Fibroblast of lung (primary cell): Measurements from ENCODE around the gene PPARGC1A. TPM values are rescaled to one million over a fixed set of nuclear protein-coding genes. Genes with fewer than 3 reads are reported as not detected.

Experiments
- DNase-seq, 2 donors: peaks; one replicate each; pipeline versions ENCODE4 v3.0.0 to v3.0.0-alpha.2; 2010; ENCODE audit warnings: low read depth in 2 of 2
- H2AFZ ChIP-seq: 2 replicates; pipeline ENCODE4 v1.5.1; 2012; ENCODE audit warnings: low read length, control low read depth, inconsistent platforms
- H3K27ac ChIP-seq: 2 replicates; pipeline ENCODE4 v1.5.1; 2011; ENCODE audit warnings: low read length, control low read depth; ENCODE audit not compliant: insufficient read depth
- H3K27me3 ChIP-seq: 2 replicates; pipeline ENCODE4 v1.5.1; 2011; ENCODE audit warnings: mild to moderate bottlenecking, low read length; ENCODE audit not compliant: control insufficient read depth, insufficient read depth
- H3K36me3 ChIP-seq: 2 replicates; pipeline ENCODE4 v1.5.1; 2011; ENCODE audit warnings: low read length; ENCODE audit not compliant: control insufficient read depth, insufficient read depth
- H3K4me1 ChIP-seq: 2 replicates; pipeline ENCODE4 v1.5.1; 2011; ENCODE audit warnings: low read length; ENCODE audit not compliant: control insufficient read depth, insufficient read depth; ENCODE audit errors: extremely low read depth
- H3K4me2 ChIP-seq: 2 replicates; pipeline ENCODE4 v1.5.1; 2011; ENCODE audit warnings: low read length, control low read depth; ENCODE audit not compliant: insufficient read depth; ENCODE audit errors: extremely low read depth
- H3K4me3 ChIP-seq, 4 experiments: fragments of 200-600 bp in 1 of 4; sonication (generic) in 1 of 4; replicated peaks in 1 of 4; 2 replicates each; pipeline ENCODE4 v1.5.1; 2011 to 2016; ENCODE audit warnings: low read length in 4 of 4, low read depth in 3 of 4, mild to moderate bottlenecking in 3 of 4, control low read depth in 2 of 4, inconsistent platforms in 1 of 4, mixed read lengths in 1 of 4; ENCODE audit not compliant: insufficient read depth in 1 of 4; ENCODE audit errors: control extremely low read depth in 1 of 4
- H3K79me2 ChIP-seq: 2 replicates; pipeline ENCODE4 v1.5.1; 2012; ENCODE audit warnings: mild to moderate bottlenecking, low read length, inconsistent platforms; ENCODE audit not compliant: control insufficient read depth, insufficient read depth
- H3K9ac ChIP-seq: 2 replicates; pipeline ENCODE4 v1.5.1; 2011; ENCODE audit warnings: mild to moderate bottlenecking, low read length, control low read depth; ENCODE audit not compliant: insufficient read depth
- H3K9me3 ChIP-seq: 2 replicates; pipeline ENCODE4 v1.5.1; 2012; ENCODE audit warnings: low read depth, low read length; ENCODE audit not compliant: control insufficient read depth, insufficient read depth
- H4K20me1 ChIP-seq: 2 replicates; pipeline ENCODE4 v1.5.1; 2011; ENCODE audit warnings: low read length; ENCODE audit not compliant: control insufficient read depth, insufficient read depth; ENCODE audit errors: extremely low read depth
- EZH2 ChIP-seq: IDR thresholded peaks from 2 replicates; pipeline ENCODE4 v1.5.1; 2012; ENCODE audit warnings: low read length, control low read depth, mild to moderate bottlenecking; ENCODE audit errors: missing control alignments
- polyA plus RNA-seq, 2 donors: library from polyadenylated mRNA; depleted of rRNA in 1 of 2; stranded (reverse) in 1 of 2; unstranded in 1 of 2; fragments of >200 nt; gene quantifications; 2 replicates each; pipeline ENCODE4 v1.2.1, GENCODE V29; 2011 to 2012; ENCODE audit warnings: missing spikeins in 1 of 2
- total RNA-seq: library from RNA; depleted of rRNA; stranded (reverse); fragments of >200 nt; gene quantifications from 2 replicates; pipeline ENCODE4 v1.2.1, GENCODE V29; 2014
- TF ChIP-seq, protein P1 (sequence below), 2 donors: IDR thresholded peaks in 1 of 2; conservative IDR thresholded peaks in 1 of 2; 1 replicate in 1 of 2; 2 replicates in 1 of 2; pipeline ENCODE4 v1.5.1; 2011 to 2012; ENCODE audit warnings: low read length in 2 of 2, control low read depth in 1 of 2, inconsistent platforms in 1 of 2, low read depth in 1 of 2, mild to moderate bottlenecking in 1 of 2

Gene PPARGC1A
- total and polyA plus RNA-seq, 2 donors (not counting 1 experiment from before 2014, with no cell fraction given), result 1.3 to 6.9 TPM

DNA sequence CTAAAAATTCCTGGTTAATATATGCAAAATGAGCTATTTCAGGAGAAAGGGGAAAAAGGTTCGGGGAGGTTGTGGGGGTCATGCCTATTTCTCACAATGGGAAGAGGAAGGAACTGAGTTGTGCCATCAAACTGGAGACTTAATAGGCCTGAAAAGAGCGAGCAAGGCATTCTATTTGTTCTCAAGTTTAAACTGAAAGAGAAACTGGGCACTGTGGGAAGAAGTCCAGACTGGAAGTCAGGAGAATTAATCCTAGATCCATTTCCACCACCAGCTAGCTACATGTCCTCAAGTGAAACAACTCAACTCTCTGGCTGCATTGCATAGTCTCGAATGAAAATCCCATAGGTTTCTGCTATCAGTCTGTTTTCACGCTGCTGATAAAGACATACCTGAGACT, 50.6 kb downstream of the PPARGC1A start:
- no peak for DNase-seq

GRCh38 chr4:23838607-23839006, 51.2 kb downstream of the PPARGC1A start:
- no peaks in the 10 kb centered on the region for H3K4me1 ChIP-seq
- TF ChIP-seq, protein P1, sequence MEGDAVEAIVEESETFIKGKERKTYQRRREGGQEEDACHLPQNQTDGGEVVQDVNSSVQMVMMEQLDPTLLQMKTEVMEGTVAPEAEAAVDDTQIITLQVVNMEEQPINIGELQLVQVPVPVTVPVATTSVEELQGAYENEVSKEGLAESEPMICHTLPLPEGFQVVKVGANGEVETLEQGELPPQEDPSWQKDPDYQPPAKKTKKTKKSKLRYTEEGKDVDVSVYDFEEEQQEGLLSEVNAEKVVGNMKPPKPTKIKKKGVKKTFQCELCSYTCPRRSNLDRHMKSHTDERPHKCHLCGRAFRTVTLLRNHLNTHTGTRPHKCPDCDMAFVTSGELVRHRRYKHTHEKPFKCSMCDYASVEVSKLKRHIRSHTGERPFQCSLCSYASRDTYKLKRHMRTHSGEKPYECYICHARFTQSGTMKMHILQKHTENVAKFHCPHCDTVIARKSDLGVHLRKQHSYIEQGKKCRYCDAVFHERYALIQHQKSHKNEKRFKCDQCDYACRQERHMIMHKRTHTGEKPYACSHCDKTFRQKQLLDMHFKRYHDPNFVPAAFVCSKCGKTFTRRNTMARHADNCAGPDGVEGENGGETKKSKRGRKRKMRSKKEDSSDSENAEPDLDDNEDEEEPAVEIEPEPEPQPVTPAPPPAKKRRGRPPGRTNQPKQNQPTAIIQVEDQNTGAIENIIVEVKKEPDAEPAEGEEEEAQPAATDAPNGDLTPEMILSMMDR (conservative IDR thresholded peaks at IDR 0.05 in 1 of 2, IDR thresholded peaks at IDR 0.05 in 1 of 2; ENCODE audit: low read depth in 1 of 2, low read length in 2 of 2), result no peak
- no peak for TF ChIP-seq EZH2
- no peak overlapping the region for H3K4me2 ChIP-seq
- no peaks in the 10 kb centered on the region for H3K36me3 ChIP-seq
- DNase-seq, result no peak
- H3K4me3 ChIP-seq, result no peak overlapping the region
- H3K9me3 ChIP-seq, result no peaks in the 10 kb centered on the region
- H3K27me3 ChIP-seq, result no peaks in the 10 kb centered on the region
- H2AFZ ChIP-seq, result no peak overlapping the region
- no peaks in the 10 kb centered on the region for H3K79me2 ChIP-seq
- H3K27ac ChIP-seq, result no peak overlapping the region
- no peak overlapping the region for H3K9ac ChIP-seq
- H4K20me1 ChIP-seq, result no peaks in the 10 kb centered on the region

More for the DNA sequence above, 50.6 kb downstream of the PPARGC1A start:
- Histone ChIP-seq H3K9me3 (no peaks in the 10 kb centered on the region), H2AFZ (no peak overlapping the region), H3K4me2 (no peak overlapping the region), H3K4me3 (no peak overlapping the region), H3K4me1 (no peaks in the 10 kb centered on the region), H3K9ac (no peak overlapping the region), H3K36me3 (no peaks in the 10 kb centered on the region), H3K27ac (no peak overlapping the region), H3K27me3 (no peaks in the 10 kb centered on the region), H3K79me2 (no peaks in the 10 kb centered on the region), H4K20me1 (no peaks in the 10 kb centered on the region)
- no peak for TF ChIP-seq EZH2
- TF ChIP-seq, protein P1 (conservative IDR thresholded peaks at IDR 0.05 in 1 of 2, IDR thresholded peaks at IDR 0.05 in 1 of 2; ENCODE audit: low read depth in 1 of 2, low read length in 2 of 2), result no peak

DNA sequence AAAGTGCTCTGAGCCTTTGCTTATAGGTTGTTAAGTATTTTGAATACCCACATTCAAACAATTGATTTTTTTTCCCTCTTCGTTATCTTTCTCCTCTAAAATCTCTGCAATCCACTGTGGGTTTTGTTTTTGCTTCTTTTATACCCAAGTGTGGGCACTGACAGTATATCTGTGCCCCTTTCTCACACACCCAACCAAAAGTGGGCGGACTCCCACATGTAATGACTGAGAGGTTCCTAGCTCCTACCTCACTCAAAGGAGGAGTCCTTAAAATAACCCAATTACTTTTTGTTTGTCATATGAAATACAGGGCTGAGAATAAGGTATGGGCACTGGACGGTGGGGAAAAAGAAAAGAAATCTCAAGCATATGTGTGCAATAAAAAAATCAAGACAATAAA, 51.7 kb downstream of the PPARGC1A start:
- no peaks in the 10 kb centered on the region for H3K9me3 ChIP-seq

More for the DNA sequence above, 51.7 kb downstream of the PPARGC1A start:
- no peak for TF ChIP-seq EZH2
- TF ChIP-seq, protein P1 (conservative IDR thresholded peaks at IDR 0.05 in 1 of 2, IDR thresholded peaks at IDR 0.05 in 1 of 2; ENCODE audit: low read depth in 1 of 2, low read length in 2 of 2), result no peak
- Histone ChIP-seq H2AFZ (no peak overlapping the region), H3K4me3 (no peak overlapping the region), H3K36me3 (no peaks in the 10 kb centered on the region), H3K9ac (no peak overlapping the region), H4K20me1 (no peaks in the 10 kb centered on the region), H3K27ac (no peak overlapping the region), H3K79me2 (no peaks in the 10 kb centered on the region), H3K27me3 (no peaks in the 10 kb centered on the region), H3K4me2 (no peak overlapping the region), H3K4me1 (no peaks in the 10 kb centered on the region)
- no peak for DNase-seq
